GM18951 (cell line): ENCODE data around the gene SLAMF9.

Experiments
- POLR2A ChIP-seq: IDR thresholded peaks from 4 replicates; pipeline ENCODE4 v1.6.1; 2011; ENCODE audit warnings: mild to moderate bottlenecking; ENCODE audit not compliant: insufficient read length, insufficient read depth; ENCODE audit errors: extremely low read depth
- in situ Hi-C: fragments of 300-500 bp; cut with MboI; formaldehyde crosslinking; loops from one replicate; pipeline ENCODE4 v1.12.0; 2022; ENCODE audit warnings: low sequenced_read_pairs, mixed read lengths, inconsistent platforms; ENCODE audit not compliant: unreplicated experiment

SLAMF9 gene

DNA sequence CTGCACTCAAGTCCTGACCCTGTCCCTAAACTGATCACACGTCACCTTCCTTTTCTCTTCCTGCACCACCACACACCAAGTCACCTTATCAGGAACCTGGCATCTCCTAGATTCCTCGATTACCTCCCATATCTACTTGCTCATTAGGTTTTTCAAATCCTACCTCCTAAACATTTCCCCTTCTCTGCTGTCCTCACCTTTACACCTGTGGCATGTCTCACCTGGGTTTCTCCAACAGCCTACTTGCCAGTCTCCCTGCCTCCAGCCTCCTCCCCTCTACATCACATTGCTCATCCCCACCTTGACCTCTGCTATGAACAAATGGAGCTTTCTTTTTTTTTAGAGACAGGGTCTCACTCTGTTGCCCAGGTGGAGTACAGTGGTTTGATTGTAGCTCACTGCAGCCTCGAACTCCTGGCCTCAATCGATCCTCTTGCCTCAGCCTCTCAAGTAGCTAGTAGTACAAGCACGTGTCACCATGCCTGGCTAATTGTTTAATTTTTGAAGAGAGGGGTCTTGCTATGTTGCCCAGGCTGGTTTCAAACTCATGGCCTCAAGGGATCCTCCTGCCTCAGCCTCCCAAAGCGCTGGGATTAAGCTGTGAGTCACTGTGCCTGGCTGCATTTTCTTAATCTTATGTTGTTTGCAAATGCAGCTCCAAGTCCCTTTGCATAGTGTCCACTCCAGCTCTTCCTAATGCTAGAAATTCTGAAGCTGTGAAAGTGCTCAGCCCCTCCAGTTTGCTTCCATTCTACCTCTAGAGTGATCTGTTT is 14.9 kb downstream of the SLAMF9 start:
- no peak for TF ChIP-seq POLR2A
- in situ Hi-C loops: no loop called here

DNA sequence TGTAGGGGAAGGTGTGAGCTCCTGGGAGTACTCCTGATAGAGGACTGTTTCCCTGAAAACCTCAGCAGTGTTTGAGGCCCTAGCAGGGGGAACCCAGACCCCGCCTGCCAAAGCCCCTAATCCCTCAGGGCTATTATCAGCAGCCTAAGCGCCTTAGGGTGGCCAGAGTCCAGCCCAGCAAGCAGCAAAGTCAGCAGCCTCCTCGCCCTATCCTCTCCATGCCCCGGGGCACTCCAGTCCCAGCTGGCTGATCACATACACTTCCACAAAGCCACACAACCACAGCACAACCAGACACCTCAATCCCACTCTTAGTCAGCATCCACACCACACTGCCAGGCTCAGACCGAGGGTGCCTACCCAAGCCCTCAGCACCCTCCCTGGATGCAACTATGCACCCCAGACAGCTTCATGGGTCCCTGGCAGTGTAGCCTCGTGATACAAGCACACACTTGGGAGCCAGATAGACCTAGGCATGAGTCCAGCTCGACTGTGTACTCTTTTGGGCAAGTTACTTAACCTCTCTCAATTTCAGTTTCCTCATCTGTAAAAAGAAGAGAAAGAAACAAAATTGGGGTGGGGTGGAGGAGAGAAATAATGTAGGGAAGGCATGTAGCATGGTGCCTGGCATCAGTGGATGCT is 15.7 kb downstream of the SLAMF9 start:
- in situ Hi-C loops: no loop called here
- TF ChIP-seq POLR2A: no peak

DNA sequence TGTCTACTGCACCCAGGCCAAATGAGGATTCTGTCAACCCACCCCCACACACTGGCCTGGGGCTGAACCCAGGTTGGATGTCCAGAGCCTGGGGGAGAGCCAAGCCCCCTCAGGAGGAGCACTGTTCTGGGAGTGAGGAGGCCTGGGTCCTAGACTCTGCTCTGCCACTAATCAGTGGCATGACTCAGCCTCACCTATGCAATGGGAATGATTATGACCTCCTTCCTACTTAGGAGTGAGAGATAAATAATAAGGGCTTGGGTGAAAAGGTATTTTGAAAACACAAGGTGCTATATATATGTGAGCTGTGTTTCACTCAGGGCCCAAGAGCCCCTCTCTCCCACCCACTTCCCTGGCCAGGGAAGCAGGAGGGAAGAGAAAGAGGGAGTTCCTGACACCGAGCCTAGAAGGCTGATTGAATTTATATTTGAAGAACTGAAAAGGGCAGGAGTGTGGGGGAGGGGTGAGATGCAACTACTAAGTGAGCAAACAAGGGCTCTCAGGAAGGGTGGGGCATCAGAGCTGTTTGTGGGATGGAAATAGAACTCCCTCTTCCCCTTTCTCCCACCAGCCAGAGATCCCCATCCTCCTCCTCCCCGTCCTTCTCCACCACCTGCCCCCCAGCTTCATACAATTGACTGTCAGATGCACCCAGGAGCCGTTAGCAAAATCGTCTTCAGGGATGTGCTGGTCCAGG is 16.8 kb downstream of the SLAMF9 start:
- in situ Hi-C loops: no loop called here
- TF ChIP-seq POLR2A: no peak

DNA sequence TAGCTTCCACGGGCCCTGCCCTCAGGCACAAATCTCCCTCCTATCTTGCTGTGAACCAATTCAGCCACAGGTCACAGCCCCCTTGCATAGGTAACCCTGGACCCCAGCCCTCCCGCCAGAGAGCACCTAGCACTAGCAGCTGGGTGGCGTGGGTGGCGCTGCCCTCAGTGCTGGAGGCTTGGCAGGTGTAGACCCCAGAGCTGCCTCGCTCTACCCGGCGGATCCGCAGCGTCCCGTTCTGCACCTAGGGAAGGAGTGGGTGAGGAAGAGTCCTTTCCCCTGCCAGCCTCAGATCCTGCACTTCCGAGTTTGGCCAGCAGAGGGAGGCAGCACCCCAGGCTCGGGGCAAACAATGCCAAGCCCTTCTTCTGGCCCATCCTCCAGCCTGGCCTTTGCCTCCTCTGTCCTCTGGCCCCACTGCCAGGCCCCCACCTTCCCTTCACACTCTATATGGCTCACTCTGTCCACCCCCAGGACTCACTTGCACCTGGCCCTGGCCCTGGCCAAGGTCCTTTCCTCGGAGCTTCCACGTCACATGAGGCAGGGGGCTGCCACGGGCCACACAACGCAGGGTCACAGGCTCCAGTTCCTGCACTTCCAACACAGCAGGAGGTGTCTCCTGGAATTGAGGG is 17.6 kb downstream of the SLAMF9 start:
- in situ Hi-C loops: no loop called here
- no peak for TF ChIP-seq POLR2A

DNA sequence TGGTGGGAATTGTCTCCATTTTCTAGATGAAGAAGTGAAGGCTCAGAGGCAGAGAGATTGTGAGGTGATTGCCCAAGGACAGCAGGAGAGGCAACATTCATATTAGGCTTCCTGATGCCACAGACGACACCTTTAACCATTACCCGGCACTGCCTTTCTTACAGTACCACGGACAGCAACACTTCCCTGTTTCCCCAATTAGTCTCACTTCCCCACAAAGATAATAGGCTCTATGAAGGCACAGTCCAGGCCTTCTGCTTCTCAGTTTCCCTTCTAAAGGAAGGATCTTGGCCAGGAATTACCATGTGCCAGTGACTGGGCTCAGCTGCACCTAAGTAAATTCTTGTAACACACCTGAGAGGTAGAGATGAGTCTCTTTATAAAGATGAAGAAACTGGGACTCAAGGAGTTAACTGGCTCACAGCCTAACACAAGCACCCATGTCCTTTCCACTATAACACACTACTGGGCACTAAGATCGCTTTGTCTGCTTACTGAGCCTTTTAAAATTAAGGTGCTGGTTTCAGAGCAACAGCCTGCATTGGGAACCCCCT is 18.2 kb downstream of the SLAMF9 start:
- in situ Hi-C loops: no loop called here

DNA sequence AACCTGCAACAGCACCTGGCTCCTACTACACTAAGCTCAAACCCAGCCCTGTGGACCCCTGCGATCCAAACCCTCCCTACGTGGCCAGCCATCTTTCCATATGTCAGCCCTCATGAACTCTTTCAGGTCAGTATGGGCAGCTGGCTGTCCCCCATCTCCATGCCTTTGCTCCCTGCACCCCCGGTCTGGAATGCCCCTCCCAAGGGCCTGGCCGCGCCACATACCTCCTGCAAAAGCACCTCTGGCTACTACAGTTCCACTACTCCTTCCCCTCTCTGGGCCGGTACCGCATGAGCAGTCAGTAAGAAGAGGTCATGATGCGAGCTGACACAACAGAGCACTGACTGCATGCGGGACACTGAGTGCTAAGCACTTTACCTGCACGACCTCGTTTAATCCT is 18.7 kb downstream of the SLAMF9 start:
- in situ Hi-C loops: no loop called here

More for the DNA sequence above, 18.2 kb downstream of the SLAMF9 start:
- no peak for TF ChIP-seq POLR2A

DNA sequence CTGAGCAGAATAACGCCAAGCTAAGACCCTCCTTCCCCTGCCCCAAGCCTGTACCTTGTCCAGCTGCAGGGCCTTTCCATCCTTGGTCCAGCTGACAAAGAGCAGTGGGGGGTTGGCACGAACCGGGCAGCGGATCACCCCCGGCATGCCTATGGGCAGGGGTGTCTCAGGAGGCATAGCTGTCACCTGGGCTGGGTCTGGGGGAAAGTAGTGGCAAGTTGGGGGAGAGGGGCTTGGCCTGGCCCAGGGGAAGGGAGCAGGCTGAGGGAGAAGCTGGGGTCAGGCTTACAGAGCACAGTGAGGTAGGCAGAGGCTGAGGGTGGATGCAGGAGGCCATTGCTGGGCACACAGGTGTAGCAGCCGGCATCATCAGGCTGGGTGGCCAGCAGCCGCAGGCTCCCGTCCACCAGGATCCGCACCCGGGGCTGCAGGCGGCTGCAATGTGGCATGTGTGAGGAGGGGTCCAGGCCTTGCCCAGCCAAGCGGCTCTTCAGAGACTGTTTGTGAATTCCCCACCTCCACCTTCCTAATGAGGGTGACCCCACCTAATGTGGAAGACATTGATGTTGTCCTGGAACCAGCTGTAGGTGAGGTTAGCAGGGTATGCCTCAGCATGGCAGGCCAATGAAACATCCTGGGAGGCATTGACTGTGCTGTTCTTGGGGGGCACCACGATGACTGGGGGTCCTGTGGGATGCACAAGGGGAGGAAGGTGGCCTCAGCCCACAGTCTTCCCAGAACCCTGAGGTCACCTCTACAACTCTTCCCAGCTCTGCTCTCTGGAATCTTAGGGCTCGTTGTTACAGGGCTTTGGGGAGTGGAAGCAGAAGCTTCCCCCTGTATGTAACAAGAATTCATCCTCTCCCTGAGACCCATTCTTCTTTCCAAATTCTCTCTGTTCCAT is 19.6 kb downstream of the SLAMF9 start:
- in situ Hi-C loops: no loop called here
- no peak for TF ChIP-seq POLR2A

More for the DNA sequence above, 18.7 kb downstream of the SLAMF9 start:
- TF ChIP-seq POLR2A: no peak

DNA sequence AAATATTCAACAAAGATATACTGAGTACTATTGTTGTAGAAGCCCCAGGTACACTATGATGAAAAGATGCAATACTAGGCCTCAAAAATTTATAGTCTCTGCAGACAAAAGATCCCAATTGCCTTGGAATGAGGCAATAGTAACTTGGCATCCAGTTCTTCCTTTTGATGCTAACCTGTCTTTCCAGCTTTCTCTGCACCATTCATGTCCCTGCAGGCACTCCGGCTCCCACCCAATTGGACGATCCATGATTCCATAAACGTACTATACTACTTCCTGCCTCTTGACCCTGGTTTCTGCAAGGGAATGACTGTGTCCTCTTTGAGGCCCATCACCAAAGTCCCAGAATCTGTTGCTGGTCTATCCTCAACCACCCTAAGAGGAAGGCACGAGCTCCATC is 20.7 kb downstream of the SLAMF9 start:
- no peak for TF ChIP-seq POLR2A
- in situ Hi-C loops: no loop called here

DNA sequence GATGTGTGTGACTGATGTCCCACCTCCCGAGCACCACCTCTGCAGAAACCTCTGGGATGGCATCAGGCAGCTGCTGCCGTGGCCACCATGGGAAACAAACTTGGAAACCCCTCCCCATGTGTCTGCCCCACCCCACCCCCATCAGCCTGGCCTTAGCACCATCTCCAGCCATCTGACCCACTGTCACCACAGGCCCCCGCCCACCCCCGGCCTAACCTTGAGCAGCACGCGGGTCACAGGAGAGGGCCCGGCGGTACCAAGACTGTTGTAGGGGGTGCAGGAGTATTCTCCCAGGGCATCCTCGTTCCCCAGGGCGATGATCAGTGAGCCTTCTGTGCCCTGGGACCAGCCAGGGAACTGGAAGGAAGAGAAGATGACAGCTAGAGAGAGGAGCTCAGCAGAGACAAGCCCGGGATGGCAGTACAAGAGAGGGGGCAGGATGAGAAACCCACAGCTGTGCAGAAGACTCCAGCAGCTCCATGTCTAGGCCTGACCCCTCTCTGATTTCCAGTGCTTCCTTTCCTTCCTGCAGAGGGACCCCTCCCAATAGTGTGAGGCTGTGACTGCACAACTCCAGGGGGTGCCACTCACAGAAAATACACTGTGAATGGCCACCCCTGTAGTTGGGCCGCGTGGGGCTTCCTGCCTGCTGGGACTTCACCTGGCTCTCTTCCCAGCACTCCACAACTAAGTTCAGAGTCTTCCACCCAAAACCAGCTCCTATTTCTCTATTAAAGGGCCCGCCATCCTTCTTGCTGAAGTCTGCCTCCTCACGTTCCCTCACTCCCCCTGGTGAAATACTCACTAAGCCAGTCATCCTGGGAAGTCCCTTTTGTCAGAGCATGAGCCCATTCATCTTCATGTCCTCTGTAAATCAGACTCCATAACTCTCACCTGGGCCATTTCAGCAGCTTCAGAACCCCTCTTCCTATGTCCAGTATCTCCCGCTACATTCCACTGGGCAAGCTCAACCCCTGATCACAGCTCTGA is 21.4 kb downstream of the SLAMF9 start:
- TF ChIP-seq POLR2A: no peak
- in situ Hi-C loops: no loop called here

DNA sequence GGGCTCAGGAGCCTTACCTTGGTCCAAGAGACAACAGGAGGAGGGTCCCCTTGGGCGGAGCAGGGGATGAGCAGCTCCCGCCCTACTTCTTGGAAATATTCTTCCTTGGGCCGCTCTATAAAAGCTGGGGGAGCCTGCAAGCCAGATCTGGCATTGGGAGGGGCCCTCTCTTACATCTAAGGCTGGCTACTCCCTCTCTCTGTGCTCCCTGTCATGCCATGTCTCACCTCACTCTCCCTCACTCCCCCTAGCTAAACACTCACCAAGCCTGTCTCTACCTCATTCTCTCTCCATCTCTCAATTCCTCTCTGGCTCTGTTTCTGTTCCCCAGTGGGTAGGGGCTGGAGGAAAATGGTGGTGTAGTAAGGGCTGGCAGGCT is 22.3 kb downstream of the SLAMF9 start:
- in situ Hi-C loops: no loop called here
- TF ChIP-seq POLR2A: no peak

DNA sequence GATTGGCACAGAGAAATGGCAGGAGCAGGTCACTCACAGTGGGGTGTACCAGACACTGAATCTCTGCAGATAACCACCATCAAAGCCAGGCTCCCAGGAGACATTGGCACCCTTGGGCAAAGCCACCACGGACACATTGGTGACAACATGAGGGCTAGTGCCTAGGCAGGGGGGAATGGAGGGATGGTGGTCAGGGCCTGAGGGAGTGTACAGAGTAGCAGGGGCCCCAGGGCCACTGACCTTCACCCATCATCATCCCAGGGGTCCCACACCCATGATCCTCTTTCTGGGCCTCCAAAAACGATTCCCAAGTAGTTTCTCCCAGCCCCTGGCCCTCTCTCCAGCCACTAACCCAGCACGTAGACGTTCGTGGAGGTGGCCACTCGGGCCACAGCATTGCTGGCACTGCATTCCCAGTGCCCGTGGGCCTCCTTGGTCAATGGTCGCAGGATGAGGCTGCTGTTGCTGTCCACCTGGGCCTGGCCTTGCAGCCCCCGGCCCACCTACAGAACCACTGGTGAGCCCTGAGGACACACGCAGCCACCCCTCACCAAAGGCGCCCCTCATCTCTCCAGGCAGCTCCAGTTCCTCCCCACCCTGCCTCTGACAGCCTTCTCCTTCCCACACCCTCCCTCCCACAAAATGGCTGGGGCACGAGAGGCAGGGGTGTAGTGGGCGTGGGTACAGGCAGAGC is 22.8 kb downstream of the SLAMF9 start:
- TF ChIP-seq POLR2A: no peak
- in situ Hi-C loops: no loop called here
